ENCODE measurements around the gene IGF2R.

GRCh38 chr6:160121981-160122380 is 153.1 kb downstream of the IGF2R start:
- no peak for TF ChIP-seq POLR2A (IDR thresholded peaks at IDR 0.05)
- TF ChIP-seq, protein P1, sequence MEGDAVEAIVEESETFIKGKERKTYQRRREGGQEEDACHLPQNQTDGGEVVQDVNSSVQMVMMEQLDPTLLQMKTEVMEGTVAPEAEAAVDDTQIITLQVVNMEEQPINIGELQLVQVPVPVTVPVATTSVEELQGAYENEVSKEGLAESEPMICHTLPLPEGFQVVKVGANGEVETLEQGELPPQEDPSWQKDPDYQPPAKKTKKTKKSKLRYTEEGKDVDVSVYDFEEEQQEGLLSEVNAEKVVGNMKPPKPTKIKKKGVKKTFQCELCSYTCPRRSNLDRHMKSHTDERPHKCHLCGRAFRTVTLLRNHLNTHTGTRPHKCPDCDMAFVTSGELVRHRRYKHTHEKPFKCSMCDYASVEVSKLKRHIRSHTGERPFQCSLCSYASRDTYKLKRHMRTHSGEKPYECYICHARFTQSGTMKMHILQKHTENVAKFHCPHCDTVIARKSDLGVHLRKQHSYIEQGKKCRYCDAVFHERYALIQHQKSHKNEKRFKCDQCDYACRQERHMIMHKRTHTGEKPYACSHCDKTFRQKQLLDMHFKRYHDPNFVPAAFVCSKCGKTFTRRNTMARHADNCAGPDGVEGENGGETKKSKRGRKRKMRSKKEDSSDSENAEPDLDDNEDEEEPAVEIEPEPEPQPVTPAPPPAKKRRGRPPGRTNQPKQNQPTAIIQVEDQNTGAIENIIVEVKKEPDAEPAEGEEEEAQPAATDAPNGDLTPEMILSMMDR (IDR thresholded peaks at IDR 0.05): no peak
- no peak for TF ChIP-seq EP300 (IDR thresholded peaks at IDR 0.05; ENCODE audit: low read depth)
